G401.6 (cell line): ENCODE results near the gene NRIP1.
A peak's percentile ranks its signal among the peaks of the same experiment; 100 is the strongest.
"Not testable (repeated sequence)": the region's sequence is repeated elsewhere in the genome, so short reads cannot be mapped to it uniquely, and the experiment has no call there.

Experiments
- FAIRE-seq: peaks from 2 replicates; lab custom pipeline; 2012; peaks lifted over from hg19 to GRCh38; lab: Jason Lieb, UNC

The NRIP1 gene

GRCh38 chr21:15037095-15037899 is 27.5 kb downstream of the NRIP1 start:
- FAIRE-seq, result no peak

DNA sequence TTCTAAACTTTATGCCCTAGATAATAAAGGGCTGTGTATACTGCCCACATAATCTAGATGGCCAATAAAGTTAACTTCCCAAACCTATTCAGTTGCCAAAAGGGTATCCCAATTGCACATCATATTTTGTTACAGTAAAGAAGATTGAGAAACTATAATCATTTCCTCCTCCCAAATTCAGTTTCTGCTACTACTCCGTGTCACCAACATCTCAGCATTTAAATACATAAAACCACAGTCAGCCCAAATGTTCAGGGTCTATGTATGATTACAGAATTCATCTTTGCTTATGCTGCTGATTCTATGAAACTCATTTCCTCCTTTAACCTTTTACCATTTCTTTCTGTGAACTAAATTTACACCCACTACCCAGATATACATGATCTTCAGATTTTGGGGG is 28.6 kb downstream of the NRIP1 start:
- FAIRE-seq, result no peak

DNA sequence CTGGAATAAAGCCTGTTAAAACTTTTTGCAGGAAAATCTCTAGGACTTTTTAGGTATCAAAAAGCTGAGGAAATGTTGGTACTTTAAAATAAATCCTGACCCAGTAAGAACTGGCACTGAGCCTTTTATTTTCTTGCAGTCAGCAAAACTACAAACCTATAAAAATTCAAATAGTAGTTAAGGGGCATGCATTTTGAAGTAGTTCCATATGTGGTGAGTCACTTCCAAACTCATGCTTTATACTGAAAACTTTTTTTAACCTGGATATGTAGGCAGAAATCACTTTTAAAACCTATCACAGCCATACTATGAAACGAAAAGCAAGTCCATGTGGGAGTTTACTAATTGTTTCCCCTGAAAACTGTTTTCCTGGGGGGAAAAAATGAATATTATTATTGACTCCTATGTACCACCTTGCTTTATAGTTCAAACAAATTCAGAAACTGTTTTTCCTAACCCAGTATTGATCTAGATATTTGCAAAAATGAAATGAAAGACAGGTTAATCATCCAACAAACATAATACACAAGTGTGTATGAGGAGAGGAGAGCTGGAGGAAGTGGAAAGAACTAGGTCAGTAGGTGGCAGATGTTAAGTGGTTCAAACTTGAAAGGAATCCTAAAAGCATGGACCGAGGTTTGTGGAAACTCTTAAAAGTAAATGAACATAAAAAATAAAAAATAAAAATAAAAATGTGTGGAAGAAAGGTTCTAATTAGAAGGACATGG is 30.5 kb downstream of the NRIP1 start:
- FAIRE-seq, result no peak

GRCh38 chr21:15031790-15032357 is 32.9 kb downstream of the NRIP1 start:
- FAIRE-seq, result no peak

DNA sequence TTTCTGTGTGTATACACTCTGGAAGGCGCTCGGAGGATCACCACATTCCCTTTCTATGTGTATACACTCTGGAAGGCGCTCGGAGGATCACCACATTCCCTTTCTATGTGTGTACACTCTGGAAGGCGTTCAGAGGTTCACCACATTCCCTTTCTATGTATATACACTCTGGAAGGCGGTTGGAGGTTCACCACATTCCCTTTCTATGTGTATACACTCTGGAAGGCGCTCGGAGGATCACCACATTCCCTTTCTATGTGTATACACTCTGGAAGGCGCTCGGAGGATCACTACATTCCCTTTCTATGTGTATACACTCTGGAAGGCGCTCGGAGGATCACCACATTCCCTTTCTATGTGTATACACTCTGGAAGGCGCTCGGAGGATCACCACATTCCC is 33.4 kb downstream of the NRIP1 start:
- FAIRE-seq, result not testable (repeated sequence)

- not testable (repeated sequence) for FAIRE-seq
Measured at GRCh38 chr21:15030861-15031260, 33.9 kb downstream of the NRIP1 start.

DNA sequence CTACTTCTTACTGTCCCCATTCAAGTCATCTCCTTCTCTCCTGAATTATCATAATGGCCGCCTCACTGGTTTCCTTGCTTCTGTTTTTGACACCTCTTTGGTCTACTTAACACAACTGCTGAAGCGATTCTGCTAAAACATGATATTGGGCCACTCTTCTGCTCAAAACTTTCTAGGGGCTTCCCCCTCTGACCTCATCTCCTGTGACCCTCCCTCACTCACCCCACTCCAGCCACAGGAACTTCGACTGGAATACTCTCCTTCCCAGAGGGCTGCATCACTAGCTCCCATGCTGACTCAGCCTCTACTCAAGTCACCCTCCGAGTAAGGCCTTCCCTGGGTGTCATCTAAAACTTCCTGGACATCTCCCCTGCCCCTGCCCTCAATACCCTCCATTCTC is 35.7 kb downstream of the NRIP1 start:
- FAIRE-seq, result no peak

- no peak for FAIRE-seq
Measured at GRCh38 chr21:15028186-15028585, 36.6 kb downstream of the NRIP1 start.

DNA sequence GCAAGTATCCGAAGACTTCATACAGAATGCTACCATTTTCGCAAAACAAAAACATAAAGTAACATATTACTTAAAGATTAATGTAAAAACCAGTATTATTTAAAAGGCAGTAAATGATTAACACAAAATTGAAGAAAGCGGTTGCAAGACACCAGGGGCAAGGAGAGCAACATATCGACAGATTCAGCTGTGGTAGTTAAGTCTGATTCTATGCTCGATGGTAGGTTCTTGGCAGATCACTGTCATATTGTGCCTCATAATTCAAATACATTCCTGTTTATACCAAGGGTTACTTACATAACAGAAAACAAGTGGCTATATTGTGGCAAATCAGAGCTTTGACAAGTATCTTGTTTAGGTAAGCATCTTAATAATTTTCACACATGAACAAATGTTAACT is 37.7 kb downstream of the NRIP1 start:
- no peak for FAIRE-seq

GRCh38 chr21:15026370-15026769 is 38.4 kb downstream of the NRIP1 start:
- no peak for FAIRE-seq

DNA sequence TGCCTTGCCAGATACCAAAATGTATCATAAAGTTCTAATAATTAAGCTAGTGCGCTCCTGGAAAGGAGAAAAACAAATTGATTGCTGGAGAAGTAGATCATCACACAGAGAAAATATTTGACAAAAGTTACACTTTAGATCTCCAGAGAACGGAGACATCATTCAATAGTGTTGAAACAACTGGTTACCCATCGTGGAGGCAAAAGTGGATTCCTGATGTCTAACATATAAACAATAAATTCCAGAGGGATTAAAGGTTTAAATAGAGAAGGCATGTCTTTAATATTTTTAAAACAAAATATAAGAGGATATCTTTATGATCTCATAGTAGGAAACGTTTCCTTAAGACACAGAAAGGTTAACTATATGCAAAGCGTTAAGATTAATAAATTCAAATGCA is 41.0 kb downstream of the NRIP1 start:
- FAIRE-seq, result no peak

DNA sequence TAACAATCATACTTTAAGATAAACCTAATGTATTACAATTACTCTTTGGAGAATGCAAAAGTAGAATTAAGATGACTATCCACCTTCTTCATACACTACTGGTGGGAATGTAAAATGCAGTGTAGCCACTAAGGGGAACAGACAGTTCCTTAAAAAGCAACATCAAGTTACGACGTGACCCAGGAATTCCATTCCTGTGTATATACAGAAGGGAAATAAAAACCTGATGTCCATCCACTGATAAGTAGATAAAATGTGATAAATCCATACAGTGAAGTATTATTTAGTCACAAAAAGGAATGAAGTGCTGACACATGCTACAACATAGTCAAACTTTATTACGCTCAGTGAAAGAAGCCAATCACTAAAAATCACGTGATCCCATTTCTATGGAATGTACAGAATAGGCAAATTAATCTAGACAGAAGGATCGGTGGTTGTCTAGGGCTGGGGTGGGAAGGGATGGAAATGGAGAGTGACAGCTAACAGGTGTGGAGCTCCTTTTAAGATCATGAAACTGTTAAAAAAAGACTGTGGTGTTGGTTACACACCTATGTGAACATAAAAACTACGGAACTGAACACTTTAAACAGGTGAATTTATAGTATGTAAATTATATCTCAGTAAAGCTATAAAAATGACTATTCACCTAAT is 42.1 kb downstream of the NRIP1 start:
- FAIRE-seq, result no peak

DNA sequence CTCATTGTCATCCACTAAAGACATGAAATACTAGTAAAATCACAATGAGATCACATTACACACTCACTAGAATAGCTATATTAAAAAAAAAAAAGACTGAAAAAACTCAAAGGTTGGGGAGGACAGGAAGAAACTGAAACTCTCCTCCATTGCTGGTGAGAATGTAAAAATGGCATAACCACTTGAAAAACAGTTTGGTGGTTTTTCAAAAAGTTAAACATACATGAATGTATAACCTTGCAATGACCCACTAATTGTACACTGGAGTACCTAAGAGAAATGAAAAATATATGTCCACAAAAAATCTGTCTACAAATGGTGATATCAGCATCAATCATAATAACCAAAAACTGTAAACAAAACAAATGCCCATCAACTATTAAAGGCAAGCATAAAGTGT is 44.0 kb downstream of the NRIP1 start:
- no peak for FAIRE-seq

GRCh38 chr21:15018382-15018781 is 46.4 kb downstream of the NRIP1 start:
- FAIRE-seq, result no peak

GRCh38 chr21:15015622-15016471 is 49.0 kb downstream of the NRIP1 start:
- FAIRE-seq, result peak; percentile 8

DNA sequence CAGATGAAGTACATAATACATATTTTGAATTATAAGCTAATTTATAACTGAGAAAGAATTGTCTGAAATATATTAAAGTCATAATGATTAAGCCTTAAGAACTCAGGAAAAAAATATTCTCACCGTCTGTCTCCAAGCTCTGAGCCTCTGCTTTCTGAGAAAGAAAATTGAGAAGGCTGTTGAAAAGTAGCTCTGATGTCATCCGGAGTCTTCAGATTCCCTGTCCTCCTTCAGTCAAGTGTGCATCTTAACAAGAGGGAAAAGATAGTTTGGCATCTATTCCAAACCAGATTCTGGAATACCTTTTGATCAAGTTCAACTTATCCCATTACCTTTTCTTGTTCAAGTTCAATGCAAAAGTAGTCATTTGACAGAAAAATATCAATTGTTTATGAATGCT is 50.6 kb downstream of the NRIP1 start:
- no peak for FAIRE-seq

DNA sequence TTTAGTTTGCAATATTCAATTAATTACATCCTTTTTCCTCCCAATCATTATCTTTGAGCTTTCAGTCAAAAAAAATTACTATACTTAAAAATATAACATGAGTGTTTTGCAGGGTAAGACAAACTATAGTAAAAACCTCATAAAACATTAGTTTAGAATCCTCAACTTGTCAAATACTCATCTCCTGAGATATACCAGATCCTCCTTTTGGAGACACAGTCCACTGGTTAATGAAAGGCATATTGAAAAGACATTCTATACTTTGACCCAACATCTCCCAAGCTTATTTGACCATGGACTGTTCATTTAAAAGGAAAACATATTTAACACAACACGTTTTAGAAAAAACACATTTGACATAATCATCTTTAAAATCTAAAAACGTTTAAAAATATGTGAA is 52.8 kb downstream of the NRIP1 start:
- no peak for FAIRE-seq

GRCh38 chr21:15010645-15011044 is 54.2 kb downstream of the NRIP1 start:
- no peak for FAIRE-seq

DNA sequence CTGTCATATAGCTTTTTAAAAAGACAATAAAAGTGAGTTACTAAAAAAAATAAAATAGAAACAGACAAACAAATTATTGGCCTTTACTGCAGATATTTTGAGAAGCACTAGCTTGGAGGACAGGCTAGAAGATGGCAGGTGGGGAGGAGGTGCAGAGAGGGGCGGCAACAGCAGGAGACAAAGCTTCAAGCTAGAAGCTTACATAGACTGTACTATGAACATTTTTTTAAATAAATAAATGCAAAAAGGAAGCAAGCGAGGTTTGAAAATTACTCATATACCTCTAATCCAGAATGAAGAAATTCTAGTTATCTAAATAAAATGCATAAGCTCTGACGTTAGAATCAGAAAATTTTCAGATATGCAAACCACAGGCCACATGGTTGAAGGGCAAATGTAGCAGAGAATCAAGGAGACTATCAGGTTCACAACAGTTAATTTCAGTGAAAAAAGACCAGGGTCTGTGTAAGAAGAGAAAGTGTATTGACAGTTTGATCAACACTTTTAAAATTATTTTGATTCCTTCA is 54.9 kb downstream of the NRIP1 start:
- no peak for FAIRE-seq

- no peak for FAIRE-seq
Measured at GRCh38 chr21:15007716-15008296, 57.0 kb downstream of the NRIP1 start.

DNA sequence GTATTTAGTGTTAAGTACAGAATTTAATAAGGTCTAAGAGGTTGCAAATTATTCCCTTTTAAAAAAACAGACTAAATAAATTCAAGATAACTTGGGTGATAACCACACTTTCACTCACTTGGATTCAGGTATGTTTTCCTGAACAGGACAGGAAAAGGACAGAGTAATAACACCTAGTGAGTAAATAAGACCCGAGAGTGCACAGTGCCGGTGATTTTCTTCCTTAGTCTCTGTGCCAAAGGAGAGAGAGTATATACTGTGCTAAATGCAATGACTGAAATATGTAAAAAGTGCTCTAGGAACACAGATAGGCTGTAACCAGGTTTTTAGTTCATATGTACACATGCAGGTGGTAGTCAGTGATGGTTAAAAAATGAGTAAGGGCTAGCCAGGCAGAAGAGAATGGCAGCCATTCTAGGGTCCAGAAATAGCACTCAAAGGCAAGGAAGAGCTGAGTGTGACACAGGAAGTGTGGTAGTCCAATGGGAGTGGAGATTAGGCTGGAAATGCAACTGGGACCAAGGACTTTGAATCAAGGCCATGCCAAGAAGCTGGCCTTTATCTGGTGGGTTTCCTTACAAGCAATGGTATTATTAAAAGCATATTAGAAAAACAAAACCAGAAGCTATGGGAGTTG is 58.1 kb downstream of the NRIP1 start:
- no peak for FAIRE-seq
